WERI-Rb-1 (cell line): ENCODE results near the gene SEC24B.

Source experiments
- DNase-seq: peaks from one replicate; pipeline ENCODE4 v3.0.0-alpha.2; 2020
- H3K27ac ChIP-seq: fragments of 250-450 bp; sonication (Bioruptor Pico); 2 replicates; pipeline ENCODE4 v1.5.1; 2020; ENCODE audit warnings: mild to moderate bottlenecking, moderate library complexity
- H3K27me3 ChIP-seq: fragments of 250-450 bp; sonication (Bioruptor Pico); 2 replicates; pipeline ENCODE4 v1.5.1; 2021; ENCODE audit warnings: mild to moderate bottlenecking, low read depth, moderate library complexity; ENCODE audit not compliant: insufficient read depth, severe bottlenecking
- H3K36me3 ChIP-seq: fragments of 250-450 bp; sonication (Bioruptor Pico); 2 replicates; pipeline ENCODE4 v1.5.1; 2020; ENCODE audit warnings: mild to moderate bottlenecking, moderate library complexity
- H3K4me3 ChIP-seq: 2 replicates; pipeline ENCODE4 v1.5.1; 2011; ENCODE audit warnings: low read depth, mild to moderate bottlenecking, control low read depth, low read length
- H3K9me3 ChIP-seq: fragments of 250-450 bp; sonication (Bioruptor Pico); 2 replicates; pipeline ENCODE4 v1.5.1; 2021; ENCODE audit warnings: mild to moderate bottlenecking, moderate library complexity; ENCODE audit not compliant: severe bottlenecking
- CTCF ChIP-seq: IDR thresholded peaks from 2 replicates; pipeline ENCODE4 v1.5.1; 2011; ENCODE audit warnings: low read depth, mild to moderate bottlenecking, control low read depth, inconsistent platforms, low read length

The SEC24B gene

DNA sequence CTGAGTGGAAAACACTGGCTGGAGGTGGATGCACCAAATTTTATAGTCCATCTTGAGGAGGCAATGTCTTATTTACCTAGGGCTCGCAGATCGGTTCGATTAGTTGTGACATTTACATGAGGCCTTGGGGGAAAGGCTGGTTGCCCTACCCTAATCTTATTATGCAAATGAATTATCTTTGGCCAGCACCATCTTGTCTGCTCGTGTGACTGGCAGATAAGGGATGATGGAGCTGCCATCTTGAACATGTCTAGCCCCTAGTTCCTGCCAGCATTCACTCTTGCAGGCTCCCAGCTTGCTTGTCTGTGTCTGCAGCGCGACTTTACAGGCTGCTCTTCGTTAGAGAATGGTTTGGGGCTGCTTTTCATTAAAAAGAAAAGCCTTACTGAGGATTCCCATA, 61.9 kb downstream of the SEC24B start:
- DNase-seq, result no peak
- Histone ChIP-seq H3K27ac (no peak overlapping the region), H3K36me3 (peaks cover 47% of the 10 kb centered on the region), H3K27me3 (no peaks in the 10 kb centered on the region), H3K4me3 (no peak overlapping the region), H3K9me3 (no peaks in the 10 kb centered on the region)
- TF ChIP-seq CTCF, result no peak

DNA sequence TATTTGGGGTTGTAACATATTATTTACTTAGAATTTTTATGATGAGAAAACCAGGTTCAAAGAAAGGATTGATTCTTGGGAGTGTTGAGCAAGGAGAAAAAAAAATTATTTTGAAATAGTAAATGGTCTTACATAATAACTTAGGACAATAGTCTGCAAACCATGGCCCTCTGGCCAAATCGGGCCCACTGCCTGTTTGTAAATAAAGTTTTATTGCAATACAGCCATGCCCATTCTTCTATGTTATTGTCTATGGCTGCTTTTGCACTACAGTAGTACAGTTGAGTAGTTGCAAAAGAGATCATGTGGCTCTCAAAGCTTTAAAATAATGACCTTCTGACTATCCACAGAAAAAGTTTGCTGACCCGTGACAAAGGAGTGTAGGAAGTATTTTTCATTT, 63.3 kb downstream of the SEC24B start:
- TF ChIP-seq CTCF, result no peak
- no peaks in the 10 kb centered on the region for H3K27me3 ChIP-seq
- DNase-seq, result no peak
- H3K27ac ChIP-seq, result no peak overlapping the region
- peaks cover 55% of the 10 kb centered on the region for H3K36me3 ChIP-seq
- H3K9me3 ChIP-seq, result no peaks in the 10 kb centered on the region
- H3K4me3 ChIP-seq, result no peak overlapping the region

GRCh38 chr4:109497511-109497910, 63.9 kb downstream of the SEC24B start:
- Histone ChIP-seq H3K36me3 (peaks cover 55% of the 10 kb centered on the region), H3K4me3 (no peak overlapping the region), H3K9me3 (no peaks in the 10 kb centered on the region), H3K27ac (no peak overlapping the region), H3K27me3 (no peaks in the 10 kb centered on the region)
- no peak for TF ChIP-seq CTCF
- no peak for DNase-seq

GRCh38 chr4:109499513-109499912, 65.9 kb downstream of the SEC24B start:
- DNase-seq, result no peak
- H3K36me3 ChIP-seq, result peaks cover 62% of the 10 kb centered on the region

GRCh38 chr4:109506890-109507289, 73.3 kb downstream of the SEC24B start:
- TF ChIP-seq CTCF, result no peak
- Histone ChIP-seq H3K27me3 (no peaks in the 10 kb centered on the region), H3K36me3 (peaks cover 52% of the 10 kb centered on the region), H3K9me3 (no peaks in the 10 kb centered on the region), H3K27ac (no peak overlapping the region), H3K4me3 (no peak overlapping the region)
- no peak for DNase-seq

More at GRCh38 chr4:109499513-109499912, 65.9 kb downstream of the SEC24B start:
- Histone ChIP-seq H3K9me3 (no peaks in the 10 kb centered on the region), H3K27me3 (no peaks in the 10 kb centered on the region), H3K27ac (no peak overlapping the region), H3K4me3 (no peak overlapping the region)
- no peak for TF ChIP-seq CTCF

GRCh38 chr4:109510687-109511086, 77.1 kb downstream of the SEC24B start:
- no peak for TF ChIP-seq CTCF
- DNase-seq, result no peak
- Histone ChIP-seq H3K9me3 (no peaks in the 10 kb centered on the region), H3K27ac (no peak overlapping the region), H3K4me3 (no peak overlapping the region), H3K36me3 (peaks cover 61% of the 10 kb centered on the region), H3K27me3 (no peaks in the 10 kb centered on the region)
